Measurements from ENCODE around the gene RAP1GAP.
"Not testable (repeated sequence)": the region's sequence is repeated elsewhere in the genome, so short reads cannot be mapped to it uniquely, and the experiment has no call there.

RAP1GAP gene

GRCh38 chr1:21574466-21575151 is 94.5 kb downstream of the RAP1GAP start:
- Mint-ChIP-seq H3K9me3 (no peaks in the 10 kb centered on the region), H3K27ac (no peak overlapping the region), H3K4me1 (ENCODE audit: low read depth) (no peaks in the 10 kb centered on the region), H3K36me3 (ENCODE audit: low read depth) (no peaks in the 10 kb centered on the region), H3K27me3 (ENCODE audit: low read depth) (peaks cover 4% of the 10 kb centered on the region), H3K4me3 (no peak overlapping the region)
- DNase-seq (ENCODE audit: low spot score) = no peak

- no peaks in the 10 kb centered on the region for H3K4me1 Mint-ChIP-seq (ENCODE audit: low read depth)
- no peak overlapping the region for H3K27ac Mint-ChIP-seq
- H3K27me3 Mint-ChIP-seq (ENCODE audit: low read depth) = peaks cover 4% of the 10 kb centered on the region
- H3K36me3 Mint-ChIP-seq (ENCODE audit: low read depth) = no peaks in the 10 kb centered on the region
- no peak overlapping the region for H3K4me3 Mint-ChIP-seq
- no peaks in the 10 kb centered on the region for H3K9me3 Mint-ChIP-seq
- DNase-seq (ENCODE audit: low spot score) = no peak
Measured at GRCh38 chr1:21573971-21574465, 95.1 kb downstream of the RAP1GAP start.

GRCh38 chr1:21573475-21573874 is 95.7 kb downstream of the RAP1GAP start:
- Mint-ChIP-seq H3K4me3 (no peak overlapping the region), H3K27ac (no peak overlapping the region), H3K9me3 (no peaks in the 10 kb centered on the region), H3K36me3 (ENCODE audit: low read depth) (no peaks in the 10 kb centered on the region), H3K27me3 (ENCODE audit: low read depth) (peaks cover 4% of the 10 kb centered on the region), H3K4me1 (ENCODE audit: low read depth) (no peaks in the 10 kb centered on the region)
- no peak for DNase-seq (ENCODE audit: low spot score)

- Mint-ChIP-seq H3K36me3 (ENCODE audit: low read depth) (no peaks in the 10 kb centered on the region), H3K4me3 (no peak overlapping the region), H3K27me3 (ENCODE audit: low read depth) (peaks cover 4% of the 10 kb centered on the region), H3K9me3 (no peaks in the 10 kb centered on the region), H3K4me1 (ENCODE audit: low read depth) (no peaks in the 10 kb centered on the region), H3K27ac (no peak overlapping the region)
- DNase-seq (ENCODE audit: low spot score) = no peak
Measured at GRCh38 chr1:21572735-21573277, 96.4 kb downstream of the RAP1GAP start.

- no peaks in the 10 kb centered on the region for H3K36me3 Mint-ChIP-seq (ENCODE audit: low read depth)
- H3K27me3 Mint-ChIP-seq (ENCODE audit: low read depth) = peaks cover 4% of the 10 kb centered on the region
- DNase-seq (ENCODE audit: low spot score) = no peak
- H3K4me3 Mint-ChIP-seq = no peak overlapping the region
- H3K9me3 Mint-ChIP-seq = no peaks in the 10 kb centered on the region
- no peaks in the 10 kb centered on the region for H3K4me1 Mint-ChIP-seq (ENCODE audit: low read depth)
- H3K27ac Mint-ChIP-seq = no peak overlapping the region
Measured at GRCh38 chr1:21572221-21572620, 96.9 kb downstream of the RAP1GAP start.

- Mint-ChIP-seq H3K36me3 (ENCODE audit: low read depth) (no peaks in the 10 kb centered on the region), H3K4me1 (ENCODE audit: low read depth) (no peaks in the 10 kb centered on the region), H3K27me3 (ENCODE audit: low read depth) (peaks cover 4% of the 10 kb centered on the region), H3K9me3 (no peaks in the 10 kb centered on the region), H3K4me3 (no peak overlapping the region), H3K27ac (no peak overlapping the region)
- no peak for DNase-seq (ENCODE audit: low spot score)
Measured at GRCh38 chr1:21570885-21571284, 98.3 kb downstream of the RAP1GAP start.

GRCh38 chr1:21570528-21570875 is 98.7 kb downstream of the RAP1GAP start:
- Mint-ChIP-seq H3K36me3 (ENCODE audit: low read depth) (no peaks in the 10 kb centered on the region), H3K4me1 (ENCODE audit: low read depth) (no peaks in the 10 kb centered on the region), H3K9me3 (no peaks in the 10 kb centered on the region), H3K4me3 (no peak overlapping the region), H3K27ac (no peak overlapping the region), H3K27me3 (ENCODE audit: low read depth) (peaks cover 4% of the 10 kb centered on the region)
- no peak for DNase-seq (ENCODE audit: low spot score)

- no peak for DNase-seq (ENCODE audit: low spot score)
- H3K36me3 Mint-ChIP-seq (ENCODE audit: low read depth) = no peaks in the 10 kb centered on the region
- H3K4me3 Mint-ChIP-seq = no peak overlapping the region
- no peak overlapping the region for H3K27ac Mint-ChIP-seq
- H3K9me3 Mint-ChIP-seq = no peaks in the 10 kb centered on the region
- peaks cover 4% of the 10 kb centered on the region for H3K27me3 Mint-ChIP-seq (ENCODE audit: low read depth)
- no peaks in the 10 kb centered on the region for H3K4me1 Mint-ChIP-seq (ENCODE audit: low read depth)
Measured at GRCh38 chr1:21569820-21570527, 99.2 kb downstream of the RAP1GAP start.

DNA sequence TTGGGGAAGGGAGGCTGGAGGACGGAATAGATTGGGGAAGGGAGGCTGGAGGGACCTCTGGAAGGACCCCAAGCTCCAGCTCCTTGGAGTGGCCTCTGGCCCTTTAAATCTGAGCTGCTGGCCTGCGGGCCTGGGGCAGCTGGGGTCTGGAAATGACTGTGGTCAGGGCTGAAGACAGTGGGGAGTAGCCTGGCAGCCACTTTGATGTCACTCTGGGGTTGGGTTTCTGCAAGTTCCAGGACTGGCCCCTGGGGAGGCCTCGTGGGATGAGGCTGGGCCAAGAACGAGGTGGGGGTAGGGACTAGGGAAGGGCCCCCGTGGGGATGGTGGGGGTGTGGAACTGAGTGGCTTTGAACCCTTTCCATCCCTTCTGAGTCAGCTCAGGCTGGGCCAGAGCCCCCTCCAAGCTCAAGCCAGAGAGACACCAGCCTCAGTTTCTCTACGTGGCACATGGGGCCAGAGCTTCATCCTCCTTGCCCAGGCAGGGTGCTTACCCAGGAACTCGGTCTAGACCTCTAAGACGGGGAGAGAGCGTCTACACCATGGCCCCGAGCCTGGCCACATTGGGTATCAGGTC is 100.3 kb downstream of the RAP1GAP start:
- Mint-ChIP-seq H3K4me3 (no peak overlapping the region), H3K9me3 (no peaks in the 10 kb centered on the region), H3K36me3 (ENCODE audit: low read depth) (no peaks in the 10 kb centered on the region), H3K27me3 (ENCODE audit: low read depth) (no peaks in the 10 kb centered on the region), H3K4me1 (ENCODE audit: low read depth) (no peaks in the 10 kb centered on the region), H3K27ac (no peak overlapping the region)
- DNase-seq (ENCODE audit: low spot score) = no peak

GRCh38 chr1:21568006-21568746 is 101.0 kb downstream of the RAP1GAP start:
- H3K4me1 Mint-ChIP-seq (ENCODE audit: low read depth) = no peaks in the 10 kb centered on the region
- H3K36me3 Mint-ChIP-seq (ENCODE audit: low read depth) = no peaks in the 10 kb centered on the region
- H3K27me3 Mint-ChIP-seq (ENCODE audit: low read depth) = no peaks in the 10 kb centered on the region
- no peaks in the 10 kb centered on the region for H3K9me3 Mint-ChIP-seq
- H3K4me3 Mint-ChIP-seq = no peak overlapping the region
- DNase-seq (ENCODE audit: low spot score) = no peak
- no peak overlapping the region for H3K27ac Mint-ChIP-seq

GRCh38 chr1:21567241-21568005 is 101.7 kb downstream of the RAP1GAP start:
- Mint-ChIP-seq H3K27ac (no peak overlapping the region), H3K27me3 (ENCODE audit: low read depth) (no peaks in the 10 kb centered on the region), H3K9me3 (no peaks in the 10 kb centered on the region), H3K4me1 (ENCODE audit: low read depth) (no peaks in the 10 kb centered on the region), H3K4me3 (no peak overlapping the region), H3K36me3 (ENCODE audit: low read depth) (no peaks in the 10 kb centered on the region)
- no peak for DNase-seq (ENCODE audit: low spot score)

DNA sequence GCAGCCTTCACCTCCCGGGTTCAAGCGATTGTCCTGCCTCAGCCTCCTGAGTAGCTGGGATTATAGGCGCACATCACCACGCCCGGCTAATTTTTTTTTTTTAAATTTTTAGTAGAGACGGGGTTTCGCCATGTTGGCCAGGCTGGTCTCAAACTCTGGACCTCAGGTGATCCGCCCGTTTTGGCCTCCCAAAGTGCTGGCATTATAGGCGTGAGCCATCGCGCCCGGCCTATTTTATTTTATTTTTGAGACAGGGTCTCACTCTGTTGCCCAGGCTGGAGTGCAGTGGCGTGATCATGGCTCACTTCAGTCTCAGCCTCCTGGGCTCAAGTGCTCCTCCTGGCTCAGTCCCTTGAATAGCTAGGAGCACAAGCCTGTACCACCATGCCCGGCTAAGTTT is 102.8 kb downstream of the RAP1GAP start:
- H3K27ac Mint-ChIP-seq; DNase-seq (ENCODE audit: low spot score); H3K36me3 Mint-ChIP-seq (ENCODE audit: low read depth); H3K27me3 Mint-ChIP-seq (ENCODE audit: low read depth); H3K9me3 Mint-ChIP-seq; H3K4me3 Mint-ChIP-seq; H3K4me1 Mint-ChIP-seq (ENCODE audit: low read depth): not testable (repeated sequence)

DNA sequence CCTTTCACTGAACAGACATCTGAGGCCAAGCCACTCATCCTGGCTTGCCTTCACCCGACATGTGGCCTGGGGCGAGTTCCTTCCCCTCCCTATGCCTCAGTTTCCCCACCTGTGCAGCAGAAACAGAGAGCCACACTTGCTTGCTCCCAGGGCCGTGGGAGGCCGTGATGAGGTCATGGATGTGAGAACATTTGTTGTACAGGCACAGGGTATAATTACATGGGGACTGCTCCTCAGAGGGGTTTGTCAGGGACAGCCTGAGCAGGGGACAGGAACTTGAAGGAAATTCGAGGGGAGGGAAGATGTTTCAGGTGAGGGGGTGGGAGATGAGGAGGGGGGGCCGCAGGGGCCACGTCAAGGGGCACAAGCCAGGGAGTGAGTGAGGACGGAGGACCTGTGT is 103.9 kb downstream of the RAP1GAP start:
- no peaks in the 10 kb centered on the region for H3K36me3 Mint-ChIP-seq (ENCODE audit: low read depth)
- no peaks in the 10 kb centered on the region for H3K27me3 Mint-ChIP-seq (ENCODE audit: low read depth)
- no peak overlapping the region for H3K27ac Mint-ChIP-seq
- no peaks in the 10 kb centered on the region for H3K9me3 Mint-ChIP-seq
- no peak overlapping the region for H3K4me3 Mint-ChIP-seq
- no peak for DNase-seq (ENCODE audit: low spot score)
- no peaks in the 10 kb centered on the region for H3K4me1 Mint-ChIP-seq (ENCODE audit: low read depth)

Data from T-helper 2 cell treated with Interferon-gamma antibody and Interleukin-4, amounts not matched to agents 5 μg/mL and 100 μg/mL, for 36 hours (primary cell).